Cardiac septum (tissue), 1 donor: ENCODE measurements around the gene SNAP47. TPM values are rescaled to one million over a fixed set of nuclear protein-coding genes. Genes with fewer than 3 reads are reported as not detected.
"Not testable (repeated sequence)": the region's sequence is repeated elsewhere in the genome, so short reads cannot be mapped to it uniquely, and the experiment has no call there.

Experiments used
- DNase-seq: peaks from one replicate; pipeline ENCODE4 v3.0.0-alpha.2; 2020; ENCODE audit warnings: low spot score
- intact Hi-C: fragments of 100-400 bp; cut with DNase I; formaldehyde crosslinking; loops from one replicate; pipeline ENCODE4 v1.14.0; 2022
- long read RNA-seq: library from polyadenylated mRNA; unstranded; transcript quantifications from one replicate; pipeline ENCODE4 v2.0.0, GENCODE V29; 2021
- total RNA-seq: library from RNA; stranded (reverse); fragmentation: NEBNext Ultra II Directional; extraction: Animal tissue kit (Norgen Biotek cat#: 25700); gene quantifications from one replicate; pipeline ENCODE4 v1.2.1, GENCODE V29; 2021
- donor health status: DM: no; HTN: no; CAD: no.

Gene SNAP47
- 44.0 TPM for total RNA-seq
- long read RNA-seq, transcript SNAP47-202 (5 exons, 2,362 nt) = major isoform, 52 of 124 reads
- long read RNA-seq, transcript SNAP47-210 (3 exons, 2,375 nt) = minor isoform, 9 of 124 reads
- long read RNA-seq, partial matches to known transcripts = 4 of 124 reads
- long read RNA-seq, other reads (novel, unspliced or antisense) = 55 of 124 reads

GRCh38 chr1:227734856-227735538 is at the start of gene SNAP47, which contains the start of gene JMJD4:
TSS of gene SNAP47 (plus strand) at chr1:227735435. CDS start at chr1:227747737, 12,302 bp downstream.
TSS of gene JMJD4 (minus strand) at chr1:227735302. CDS start at chr1:227735273, 29 bp downstream.
- intact Hi-C loops = loop anchor here (2.0 to 5.0 kb wide), 5 partner anchors 52 to 347 kb away; partner anchors contain the start of genes ARF1, WNT9A and ZNF678
- DNase-seq = peak; percentile 94

- intact Hi-C loops = no loop called here
- no peak for DNase-seq
These were observed 49.4 kb upstream of the SNAP47 start for GRCh38 chr1:227685807-227686206.

GRCh38 chr1:227697321-227697864 is 37.8 kb upstream of the SNAP47 start:
- no peak for DNase-seq
- intact Hi-C loops = no loop called here

GRCh38 chr1:227701631-227702030 is 33.6 kb upstream of the SNAP47 start:
- intact Hi-C loops, DNase-seq: not testable (repeated sequence)

- no peak for DNase-seq
- intact Hi-C loops = no loop called here
These were observed 27.4 kb upstream of the SNAP47 start for GRCh38 chr1:227707846-227708245.

GRCh38 chr1:227709451-227709850 is 25.8 kb upstream of the SNAP47 start:
- intact Hi-C loops = no loop called here
- DNase-seq = no peak

GRCh38 chr1:227710474-227710873 is 24.8 kb upstream of the SNAP47 start:
- intact Hi-C loops, DNase-seq: not testable (repeated sequence)

GRCh38 chr1:227712648-227713047 is 22.6 kb upstream of the SNAP47 start:
- no peak for DNase-seq
- intact Hi-C loops = no loop called here

GRCh38 chr1:227718932-227719331 is 16.3 kb upstream of the SNAP47 start:
- no peak for DNase-seq
- intact Hi-C loops = no loop called here

GRCh38 chr1:227723474-227723873 is 11.8 kb upstream of the SNAP47 start:
- no peak for DNase-seq
- intact Hi-C loops = no loop called here

- no peak for DNase-seq
- intact Hi-C loops = loop anchor here (5.0 kb wide), 2 partner anchors 37 to 183 kb away; no protein-coding TSS in a partner anchor
These were observed 10.2 kb upstream of the SNAP47 start for GRCh38 chr1:227725046-227725445.

- no peak for DNase-seq
- intact Hi-C loops = loop anchor here (5.0 kb wide), 2 partner anchors 36 to 184 kb away; no protein-coding TSS in a partner anchor
These were observed 8.9 kb upstream of the SNAP47 start for GRCh38 chr1:227726318-227726717.

- no peak for DNase-seq
- intact Hi-C loops = loop anchor here (5.0 kb wide), 2 partner anchors 35 to 185 kb away; no protein-coding TSS in a partner anchor
These were observed 8.2 kb upstream of the SNAP47 start for GRCh38 chr1:227726924-227727599.

- peak; percentile 88 for DNase-seq
- intact Hi-C loops = loop anchor here (5.0 kb wide), 2 partner anchors 34 to 186 kb away; no protein-coding TSS in a partner anchor
These were observed 7.0 kb upstream of the SNAP47 start for GRCh38 chr1:227728059-227728891.

GRCh38 chr1:227728892-227729143 is 6.4 kb upstream of the SNAP47 start:
- intact Hi-C loops = loop anchor here (5.0 kb wide), 2 partner anchors 33 to 187 kb away; no protein-coding TSS in a partner anchor
- no peak for DNase-seq

GRCh38 chr1:227729144-227729880 is 5.9 kb upstream of the SNAP47 start:
- DNase-seq = peak; percentile 47
- intact Hi-C loops = loop anchor here (5.0 kb wide), 2 partner anchors 33 to 187 kb away; no protein-coding TSS in a partner anchor

- DNase-seq = peak; percentile 67
- intact Hi-C loops = loop anchor here (5.0 kb wide), 4 partner anchors 32 to 248 kb away; partner anchors contain the start of gene ZNF678
These were observed 5.2 kb upstream of the SNAP47 start for GRCh38 chr1:227729881-227730629.
